Colonic mucosa (tissue), 4 donors: Measurements from ENCODE around the gene MGMT. TPM values are rescaled to one million over a fixed set of nuclear protein-coding genes. Genes with fewer than 3 reads are reported as not detected.

Source experiments
- DNase-seq: peaks from one replicate; pipeline ENCODE4 v3.0.0-alpha.2; 2020
- H3K27ac ChIP-seq: fragments of 200-600 bp; one replicate; pipeline ENCODE4 v1.8.0; 2021
- H3K27me3 ChIP-seq: fragments of 200-600 bp; one replicate; pipeline ENCODE4 v1.8.0; 2021
- H3K36me3 ChIP-seq: fragments of 200-600 bp; one replicate; pipeline ENCODE4 v1.8.0; 2021
- H3K4me1 ChIP-seq: fragments of 200-600 bp; one replicate; pipeline ENCODE4 v1.8.0; 2021; ENCODE audit warnings: mild to moderate bottlenecking
- H3K4me3 ChIP-seq: fragments of 200-600 bp; one replicate; pipeline ENCODE4 v1.8.0; 2021
- H3K9ac ChIP-seq, 2 donors: one replicate each; pipeline ENCODE4 v1.7.0; 2013; ENCODE audit warnings: control low read depth in 2 of 2, low read depth in 2 of 2, low read length in 2 of 2
- H3K9me3 ChIP-seq: fragments of 200-600 bp; one replicate; pipeline ENCODE4 v1.8.0; 2021
- intact Hi-C: fragments of 100-400 bp; cut with DNase I; formaldehyde crosslinking; loops from one replicate; pipeline ENCODE4 v1.14.1; 2022
- total RNA-seq, 2 donors: library from RNA; stranded (reverse); fragmentation: NEBNext Ultra II Directional in 1 of 2; extraction: Animal tissue kit (Norgen Biotek cat#: 25700) in 1 of 2; gene quantifications; one replicate each; pipeline ENCODE4 v1.2.1, GENCODE V29; 2021
- TF ChIP-seq, protein P1 (sequence below): fragments of 200-600 bp; IDR thresholded peaks from one replicate; pipeline ENCODE4 v1.8.0; 2022; ENCODE audit warnings: antibody characterized with exemption, mild to moderate bottlenecking
- donor health status: healthy.
- donor health status: DM: no; HTN: no; CAD: no.
- donor health status: DM: no; HTN: no; CAD: no.

MGMT gene
- total RNA-seq, 2 donors from 2014 or later, result 17.5 to 18.2 TPM

- intact Hi-C loops, result no loop called here
- H3K36me3 ChIP-seq, result no peaks in the 10 kb centered on the region
- no peak for DNase-seq
- H3K27me3 ChIP-seq, result no peaks in the 10 kb centered on the region
- no peak overlapping the region for H3K27ac ChIP-seq
- H3K9me3 ChIP-seq, result no peaks in the 10 kb centered on the region
- H3K4me3 ChIP-seq, result no peak overlapping the region
- H3K9ac ChIP-seq, result no peak overlapping the region
- H3K4me1 ChIP-seq, result no peaks in the 10 kb centered on the region
- TF ChIP-seq, protein P1, sequence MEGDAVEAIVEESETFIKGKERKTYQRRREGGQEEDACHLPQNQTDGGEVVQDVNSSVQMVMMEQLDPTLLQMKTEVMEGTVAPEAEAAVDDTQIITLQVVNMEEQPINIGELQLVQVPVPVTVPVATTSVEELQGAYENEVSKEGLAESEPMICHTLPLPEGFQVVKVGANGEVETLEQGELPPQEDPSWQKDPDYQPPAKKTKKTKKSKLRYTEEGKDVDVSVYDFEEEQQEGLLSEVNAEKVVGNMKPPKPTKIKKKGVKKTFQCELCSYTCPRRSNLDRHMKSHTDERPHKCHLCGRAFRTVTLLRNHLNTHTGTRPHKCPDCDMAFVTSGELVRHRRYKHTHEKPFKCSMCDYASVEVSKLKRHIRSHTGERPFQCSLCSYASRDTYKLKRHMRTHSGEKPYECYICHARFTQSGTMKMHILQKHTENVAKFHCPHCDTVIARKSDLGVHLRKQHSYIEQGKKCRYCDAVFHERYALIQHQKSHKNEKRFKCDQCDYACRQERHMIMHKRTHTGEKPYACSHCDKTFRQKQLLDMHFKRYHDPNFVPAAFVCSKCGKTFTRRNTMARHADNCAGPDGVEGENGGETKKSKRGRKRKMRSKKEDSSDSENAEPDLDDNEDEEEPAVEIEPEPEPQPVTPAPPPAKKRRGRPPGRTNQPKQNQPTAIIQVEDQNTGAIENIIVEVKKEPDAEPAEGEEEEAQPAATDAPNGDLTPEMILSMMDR, result no peak
These were observed 7.6 kb downstream of the MGMT start for GRCh38 chr10:129474642-129475041.

DNA sequence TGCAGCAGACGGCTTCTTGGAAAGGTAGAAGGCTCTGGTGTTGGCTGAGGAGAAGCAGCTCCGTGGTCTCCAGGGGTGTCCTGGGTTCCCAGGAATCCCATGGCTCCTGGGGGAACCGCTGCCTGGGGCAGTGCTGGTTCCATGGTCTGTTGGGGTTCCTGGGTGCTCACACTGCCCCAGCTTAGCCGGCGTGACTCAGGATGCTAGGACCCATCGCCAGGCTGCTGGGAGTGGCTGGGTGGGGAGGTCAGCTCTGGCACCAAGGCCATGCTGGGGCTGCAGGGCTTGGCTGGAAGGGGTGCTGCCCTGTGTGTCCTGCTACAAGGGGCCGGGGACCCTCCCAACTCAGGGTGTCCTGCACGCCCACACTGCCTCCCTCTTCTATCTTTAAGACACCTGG is 9.4 kb downstream of the MGMT start:
- no peak overlapping the region for H3K9ac ChIP-seq
- H3K27me3 ChIP-seq, result no peaks in the 10 kb centered on the region
- no peak overlapping the region for H3K4me3 ChIP-seq
- TF ChIP-seq, protein P1, result no peak
- H3K4me1 ChIP-seq, result no peaks in the 10 kb centered on the region
- no peak for DNase-seq
- no peaks in the 10 kb centered on the region for H3K9me3 ChIP-seq
- no peaks in the 10 kb centered on the region for H3K36me3 ChIP-seq
- intact Hi-C loops, result no loop called here
- H3K27ac ChIP-seq, result no peak overlapping the region

DNA sequence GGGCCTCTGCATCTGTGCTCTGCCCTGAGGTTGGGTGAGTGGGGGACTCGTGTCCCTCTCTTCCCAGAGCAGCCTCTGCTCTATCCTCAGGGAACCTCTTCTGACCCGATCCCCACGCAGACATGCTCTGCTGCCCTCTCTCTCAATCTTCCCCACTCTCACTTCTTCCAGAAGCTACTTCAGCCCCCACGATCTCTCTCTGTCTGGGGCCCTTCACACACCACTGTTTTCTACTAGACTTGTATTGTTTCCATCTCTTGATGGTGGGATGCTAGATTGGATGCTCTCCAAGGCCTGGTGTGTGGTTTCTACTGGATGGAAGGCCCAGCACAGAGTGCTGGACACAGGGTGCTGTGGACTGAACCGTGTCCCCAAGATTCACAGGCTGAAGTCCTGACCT is 10.0 kb downstream of the MGMT start:
- intact Hi-C loops, result no loop called here
- Histone ChIP-seq H3K36me3 (no peaks in the 10 kb centered on the region), H3K9ac (no peak overlapping the region), H3K4me3 (no peak overlapping the region), H3K27me3 (no peaks in the 10 kb centered on the region), H3K9me3 (no peaks in the 10 kb centered on the region), H3K27ac (no peak overlapping the region), H3K4me1 (no peaks in the 10 kb centered on the region)
- no peak for DNase-seq
- TF ChIP-seq, protein P1, result no peak

DNA sequence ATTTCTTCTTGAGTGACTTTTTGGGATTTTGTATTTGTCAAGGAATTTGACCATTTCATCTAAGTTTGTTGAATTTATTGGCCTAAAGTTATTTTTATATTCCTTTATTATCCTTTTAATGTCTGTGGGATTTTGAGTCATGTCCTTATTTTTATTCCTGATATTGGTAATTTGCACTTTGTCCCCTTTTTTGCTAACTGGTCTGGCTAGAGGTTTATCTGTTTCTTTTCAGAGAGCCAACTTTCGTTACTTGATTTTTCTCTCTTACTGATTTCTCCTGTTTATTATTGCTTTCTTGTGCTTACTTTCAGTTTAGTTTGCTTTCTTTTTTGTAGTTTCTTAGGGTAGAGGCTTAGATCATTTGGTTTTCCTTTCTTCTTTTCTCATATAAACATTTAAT is 14.6 kb downstream of the MGMT start:
- Histone ChIP-seq H3K36me3 (no peaks in the 10 kb centered on the region), H3K9ac (no peak overlapping the region), H3K9me3 (no peaks in the 10 kb centered on the region), H3K27me3 (no peaks in the 10 kb centered on the region), H3K4me3 (no peak overlapping the region), H3K4me1 (no peaks in the 10 kb centered on the region), H3K27ac (no peak overlapping the region)
- no peak for DNase-seq
- TF ChIP-seq, protein P1, result no peak
- intact Hi-C loops, result no loop called here

DNA sequence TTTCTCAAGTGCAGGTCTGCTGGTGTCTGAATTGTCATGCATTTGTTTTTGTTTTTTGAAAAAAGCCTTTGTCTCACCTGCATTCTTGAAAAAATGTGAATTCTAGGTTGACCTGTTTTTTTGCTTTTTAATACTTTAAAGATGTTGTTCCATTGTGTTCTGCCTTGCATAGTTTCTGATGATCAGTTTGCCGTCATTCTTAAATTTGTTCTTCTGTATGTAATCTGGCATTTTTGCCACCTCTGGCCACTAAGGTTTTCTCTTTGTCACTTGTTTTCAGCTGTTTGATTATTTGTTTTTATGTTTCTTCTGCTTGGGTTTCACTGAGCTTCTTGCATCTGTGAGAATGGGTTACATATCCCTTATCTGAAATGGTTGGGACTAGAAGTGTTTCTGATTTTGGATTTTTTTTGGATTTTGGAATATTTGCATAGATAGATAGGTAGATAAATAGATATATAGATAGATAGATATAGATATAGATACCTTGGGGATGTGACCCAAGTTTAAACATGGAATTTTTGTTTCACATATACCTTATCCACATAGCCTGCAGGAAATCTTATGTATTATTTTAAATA is 16.5 kb downstream of the MGMT start:
- intact Hi-C loops, result no loop called here
- Histone ChIP-seq H3K36me3 (no peaks in the 10 kb centered on the region), H3K9ac (no peak overlapping the region), H3K27me3 (no peaks in the 10 kb centered on the region), H3K27ac (no peak overlapping the region), H3K9me3 (no peaks in the 10 kb centered on the region), H3K4me3 (no peak overlapping the region), H3K4me1 (no peaks in the 10 kb centered on the region)
- DNase-seq, result no peak
- TF ChIP-seq, protein P1, result no peak
